HG02642 (cell line): ENCODE results near the gene PEX5L.

Experiments used
- ATAC-seq: cut with Tn5 transposase; IDR thresholded peaks from one replicate; pipeline ENCODE4 v1.9.1; 2021; ENCODE audit warnings: mild to moderate bottlenecking; ENCODE audit not compliant: unreplicated experiment, poor library complexity

PEX5L gene

GRCh38 chr3:179853176-179853575 lies 183.6 kb downstream of the PEX5L start:
- ATAC-seq = no peak

- peak; percentile 80 for ATAC-seq
Observed at GRCh38 chr3:179852142-179852905, 184.4 kb downstream of the PEX5L start.

- no peak for ATAC-seq
Observed at GRCh38 chr3:179848711-179849110, 188.0 kb downstream of the PEX5L start.

GRCh38 chr3:179842061-179842460 lies 194.7 kb downstream of the PEX5L start:
- no peak for ATAC-seq

- ATAC-seq = no peak
Observed at GRCh38 chr3:179840985-179841384, 195.8 kb downstream of the PEX5L start.

- no peak for ATAC-seq
Observed at GRCh38 chr3:179837374-179837773, 199.4 kb downstream of the PEX5L start.

- ATAC-seq = no peak
Observed at GRCh38 chr3:179833294-179833693, 203.4 kb downstream of the PEX5L start.

- no peak for ATAC-seq
Observed at GRCh38 chr3:179832333-179832854, 204.3 kb downstream of the PEX5L start.

- ATAC-seq = no peak
Observed at GRCh38 chr3:179829401-179829800, 207.3 kb downstream of the PEX5L start.

- no peak for ATAC-seq
Observed at GRCh38 chr3:179828738-179829137, 208.0 kb downstream of the PEX5L start.

GRCh38 chr3:179826247-179826637 lies 210.5 kb downstream of the PEX5L start:
- ATAC-seq = no peak

GRCh38 chr3:179825527-179826246 lies 211.1 kb downstream of the PEX5L start:
- no peak for ATAC-seq

GRCh38 chr3:179822296-179822695 lies 214.4 kb downstream of the PEX5L start:
- no peak for ATAC-seq

- ATAC-seq = no peak
Observed at GRCh38 chr3:179819379-179819778, 217.4 kb downstream of the PEX5L start.

- no peak for ATAC-seq
Observed at GRCh38 chr3:179812096-179812382, 224.7 kb downstream of the PEX5L start.

- ATAC-seq = peak; percentile 95
Observed at GRCh38 chr3:179811321-179812095, 225.2 kb downstream of the PEX5L start.

- ATAC-seq = no peak
Observed at GRCh38 chr3:179809639-179810038, 227.1 kb downstream of the PEX5L start.

GRCh38 chr3:179807588-179807987 lies 229.1 kb downstream of the PEX5L start:
- ATAC-seq = no peak

- no peak for ATAC-seq
Observed at GRCh38 chr3:179806177-179806576, 230.6 kb downstream of the PEX5L start.

GRCh38 chr3:179801856-179802255 lies 234.9 kb downstream of the PEX5L start:
- ATAC-seq = no peak

GRCh38 chr3:179801263-179801662 lies 235.5 kb downstream of the PEX5L start:
- ATAC-seq = no peak
